Fibroblast of the aortic adventitia (primary cell): ENCODE data around the gene RELN. TPM values are rescaled to one million over a fixed set of nuclear protein-coding genes. Genes with fewer than 3 reads are reported as not detected.

Experiments used
- DNase-seq: peaks from one replicate; pipeline ENCODE4 v3.0.0-alpha.2; 2010; ENCODE audit warnings: low read depth
- H3K4me3 ChIP-seq: 2 replicates; pipeline ENCODE4 v1.5.1; 2011; ENCODE audit warnings: low read depth, mild to moderate bottlenecking, control low read depth, low read length, moderate library complexity
- total RNA-seq: library from RNA; depleted of rRNA; stranded (reverse); fragments of >200 nt; gene quantifications from 2 replicates; pipeline ENCODE4 v1.2.3, GENCODE V29; 2012; ENCODE audit warnings: low replicate concordance
- TF ChIP-seq, protein P1 (sequence below): IDR thresholded peaks from 2 replicates; pipeline ENCODE4 v1.5.1; 2011; ENCODE audit warnings: mild to moderate bottlenecking, low read length, control low read depth, inconsistent platforms; ENCODE audit not compliant: insufficient read depth

Gene RELN
- total RNA-seq, 1 donor: 88.7 TPM

DNA sequence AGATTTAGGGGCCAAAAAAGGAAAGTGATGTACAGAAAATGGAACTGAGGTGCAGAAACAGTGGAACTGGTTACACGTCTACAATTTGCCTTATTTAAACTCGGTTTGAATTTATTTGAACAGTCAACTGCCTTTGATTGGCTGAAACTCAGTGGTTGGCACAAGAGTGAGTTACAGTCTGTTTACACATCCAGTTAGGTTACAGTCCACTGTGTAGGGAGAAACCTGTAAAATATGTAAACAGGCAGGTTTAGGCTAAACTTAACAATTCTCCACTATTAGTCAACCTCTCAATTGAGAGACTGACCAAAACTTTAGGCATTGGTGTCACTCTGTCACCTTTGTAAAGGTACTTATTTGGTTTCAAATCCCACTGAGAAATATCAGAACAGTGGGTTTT is 40.3 kb upstream of the RELN start:
- H3K4me3 ChIP-seq: no peak overlapping the region
- no peak for DNase-seq
- TF ChIP-seq, protein P1, sequence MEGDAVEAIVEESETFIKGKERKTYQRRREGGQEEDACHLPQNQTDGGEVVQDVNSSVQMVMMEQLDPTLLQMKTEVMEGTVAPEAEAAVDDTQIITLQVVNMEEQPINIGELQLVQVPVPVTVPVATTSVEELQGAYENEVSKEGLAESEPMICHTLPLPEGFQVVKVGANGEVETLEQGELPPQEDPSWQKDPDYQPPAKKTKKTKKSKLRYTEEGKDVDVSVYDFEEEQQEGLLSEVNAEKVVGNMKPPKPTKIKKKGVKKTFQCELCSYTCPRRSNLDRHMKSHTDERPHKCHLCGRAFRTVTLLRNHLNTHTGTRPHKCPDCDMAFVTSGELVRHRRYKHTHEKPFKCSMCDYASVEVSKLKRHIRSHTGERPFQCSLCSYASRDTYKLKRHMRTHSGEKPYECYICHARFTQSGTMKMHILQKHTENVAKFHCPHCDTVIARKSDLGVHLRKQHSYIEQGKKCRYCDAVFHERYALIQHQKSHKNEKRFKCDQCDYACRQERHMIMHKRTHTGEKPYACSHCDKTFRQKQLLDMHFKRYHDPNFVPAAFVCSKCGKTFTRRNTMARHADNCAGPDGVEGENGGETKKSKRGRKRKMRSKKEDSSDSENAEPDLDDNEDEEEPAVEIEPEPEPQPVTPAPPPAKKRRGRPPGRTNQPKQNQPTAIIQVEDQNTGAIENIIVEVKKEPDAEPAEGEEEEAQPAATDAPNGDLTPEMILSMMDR: no peak

DNA sequence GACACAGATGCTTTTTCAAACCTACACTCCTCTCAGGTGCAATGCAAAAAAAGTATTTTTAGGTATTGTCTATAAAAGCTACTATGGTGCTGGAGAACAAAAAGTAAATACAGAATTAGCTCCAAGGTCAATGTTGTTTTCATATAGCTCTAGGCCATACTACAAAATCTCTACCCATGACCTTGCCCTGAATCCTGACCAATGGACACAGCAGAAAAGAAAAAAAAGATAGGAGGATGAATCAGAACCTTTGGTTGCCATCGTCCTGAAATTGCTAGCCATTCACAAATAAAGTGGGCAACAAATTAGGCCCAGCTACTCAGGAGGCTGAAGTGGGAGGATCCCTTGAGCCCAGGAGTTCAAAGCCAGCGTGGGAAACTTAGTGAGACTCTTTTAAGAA is 35.2 kb upstream of the RELN start:
- no peak overlapping the region for H3K4me3 ChIP-seq
- TF ChIP-seq, protein P1: no peak
- no peak for DNase-seq

DNA sequence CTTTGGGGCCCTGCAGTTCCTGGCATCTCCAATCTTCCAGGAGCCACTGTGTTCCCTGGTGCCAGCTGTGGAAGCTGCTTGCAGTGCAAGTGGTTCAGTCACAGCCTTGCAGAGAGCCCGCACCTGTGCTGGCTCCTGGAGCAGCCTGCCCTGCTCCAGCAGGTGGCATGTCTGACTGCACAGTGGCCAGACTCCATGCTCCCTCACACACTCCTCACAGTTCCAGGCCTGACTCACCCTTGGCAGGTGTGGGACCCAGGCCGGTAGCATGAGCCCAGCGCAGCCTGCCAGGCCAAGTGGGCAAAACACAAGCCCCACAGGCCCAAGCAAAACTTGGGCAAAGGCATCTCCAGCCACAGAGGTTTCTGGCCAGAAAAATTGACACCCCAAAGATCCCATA is 33.6 kb upstream of the RELN start:
- TF ChIP-seq, protein P1: no peak
- no peak for DNase-seq
- H3K4me3 ChIP-seq: no peak overlapping the region

DNA sequence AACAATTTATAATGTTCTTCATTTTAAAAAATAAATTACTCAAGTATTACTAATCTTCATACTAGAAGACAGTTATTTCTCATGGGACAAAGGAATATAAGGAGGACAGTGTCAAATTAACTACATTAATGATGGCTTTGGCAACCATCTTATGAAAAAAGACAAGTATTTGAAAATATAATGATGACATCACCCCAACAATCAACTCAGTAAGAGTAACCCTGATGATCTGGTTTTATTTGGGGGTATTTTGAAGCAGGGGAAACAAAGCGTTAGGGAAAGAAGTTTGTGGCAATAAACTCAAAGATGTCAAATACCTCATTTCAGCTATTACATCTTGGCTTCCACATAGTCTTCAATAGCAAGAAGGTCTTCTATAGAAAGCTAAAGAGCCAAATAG is 29.0 kb upstream of the RELN start:
- TF ChIP-seq, protein P1: no peak
- no peak overlapping the region for H3K4me3 ChIP-seq
- DNase-seq: no peak

DNA sequence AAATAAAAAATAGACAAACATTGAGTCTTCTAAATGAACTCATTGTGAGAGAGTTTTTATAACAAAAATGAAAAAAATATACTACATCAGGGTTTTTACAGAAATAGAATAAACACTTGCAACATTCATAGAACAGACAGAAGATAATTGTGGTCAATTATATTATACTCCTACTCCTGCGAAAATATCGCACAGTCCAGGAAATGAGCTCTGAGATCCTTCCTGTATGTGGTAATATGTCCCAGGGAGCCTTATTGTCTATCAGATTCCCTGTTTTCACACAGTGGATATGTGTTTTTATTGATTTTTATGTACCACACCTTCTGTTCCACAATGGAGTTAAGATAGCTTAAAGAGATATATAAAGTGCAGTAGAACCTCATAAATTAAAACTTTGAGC is 27.5 kb upstream of the RELN start:
- no peak for DNase-seq
- TF ChIP-seq, protein P1: no peak
- no peak overlapping the region for H3K4me3 ChIP-seq

DNA sequence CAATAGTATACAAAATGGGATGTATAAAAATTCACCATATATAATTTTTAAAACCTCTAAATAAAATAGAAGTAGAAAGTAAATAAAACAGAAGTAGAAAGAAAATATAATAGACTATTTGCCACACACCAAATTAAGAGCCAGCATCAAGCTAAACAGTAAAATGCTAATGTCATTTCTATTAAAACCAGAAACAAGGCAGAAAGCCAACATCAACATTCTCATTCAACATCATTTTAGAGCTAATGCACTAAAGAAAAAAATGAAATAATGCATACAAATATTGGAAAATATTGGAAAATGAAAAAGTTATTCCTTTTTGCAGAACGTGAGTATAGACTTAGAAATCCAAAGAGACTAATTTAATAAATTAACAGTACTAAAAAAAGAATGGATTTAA is 23.4 kb upstream of the RELN start:
- no peak for DNase-seq
- TF ChIP-seq, protein P1: no peak
- no peak overlapping the region for H3K4me3 ChIP-seq

DNA sequence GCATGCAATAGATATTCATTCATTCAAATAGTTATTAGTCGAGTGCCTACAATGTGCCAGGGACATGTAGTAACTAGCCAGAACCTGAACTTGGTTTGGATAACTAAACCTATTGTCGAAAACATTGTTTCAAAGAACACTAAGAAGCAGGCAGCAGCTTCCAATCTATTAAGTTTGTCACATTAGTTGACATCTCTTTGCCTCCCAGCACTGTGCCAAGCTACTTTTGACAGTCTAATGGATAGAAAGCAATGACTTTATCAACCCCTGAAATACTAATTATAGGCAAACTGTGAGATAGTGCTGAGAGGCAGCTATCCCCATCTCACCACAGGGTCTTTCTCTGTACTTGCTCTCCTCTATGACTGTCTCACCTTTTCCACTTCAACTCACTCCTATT is 22.4 kb upstream of the RELN start:
- TF ChIP-seq, protein P1: no peak
- DNase-seq: no peak
- no peak overlapping the region for H3K4me3 ChIP-seq
